Gastroesophageal sphincter (tissue), 4 donors: ENCODE measurements around the gene C2CD5. TPM values are rescaled to one million over a fixed set of nuclear protein-coding genes. Genes with fewer than 3 reads are reported as not detected.

Source experiments
- ATAC-seq: fragments of 150-250 bp; one replicate; pipeline ENCODE4 v1.9.1; 2016; ENCODE audit warnings: mild to moderate bottlenecking, moderate library complexity
- H3K27ac ChIP-seq, 4 donors: fragments of 200-600 bp; sonication (generic) in 3 of 4; 1 replicate in 3 of 4; 2 replicates in 1 of 4; pipeline ENCODE4 v1.5.1; 2016 to 2019
- H3K27me3 ChIP-seq: fragments of 200-600 bp; sonication (generic); one replicate; pipeline ENCODE4 v1.5.1; 2019
- H3K36me3 ChIP-seq, 2 donors: fragments of 200-600 bp; sonication (generic); one replicate each; pipeline ENCODE4 v1.5.1; 2019; ENCODE audit warnings: control low read depth in 1 of 2
- H3K4me1 ChIP-seq, 3 donors: fragments of 200-600 bp; sonication (generic); 1 replicate in 2 of 3; 2 replicates in 1 of 3; pipeline ENCODE4 v1.5.1; 2016 to 2019; ENCODE audit warnings: control low read depth in 2 of 3
- H3K4me3 ChIP-seq, 2 donors: fragments of 200-600 bp; sonication (generic); one replicate each; pipeline ENCODE4 v1.5.1; 2019; ENCODE audit warnings: mild to moderate bottlenecking in 1 of 2, moderate library complexity in 1 of 2
- H3K9me3 ChIP-seq, 3 donors: fragments of 200-600 bp; sonication (generic); one replicate each; pipeline ENCODE4 v1.5.1; 2017 to 2019; ENCODE audit warnings: control low read depth in 2 of 3
- CTCF ChIP-seq, 4 experiments: fragments of 200-600 bp in 2 of 4; fragments of 450-650 bp in 2 of 4; sonication (generic) in 1 of 4; IDR thresholded peaks; one replicate each; pipeline ENCODE4 v1.5.1; 2017 to 2019; ENCODE audit warnings: antibody characterized with exemption in 4 of 4, mild to moderate bottlenecking in 2 of 4, moderate library complexity in 2 of 4
- EP300 ChIP-seq: sonication (generic); formaldehyde crosslinking; IDR thresholded peaks from one replicate; pipeline ENCODE4 v1.6.1; 2017; ENCODE audit warnings: antibody characterized with exemption, mild to moderate bottlenecking
- POLR2A ChIP-seq, 2 donors: fragments of 450-650 bp; IDR thresholded peaks; one replicate each; pipeline ENCODE4 v1.6.1; 2017; ENCODE audit warnings: antibody characterized with exemption in 2 of 2, mild to moderate bottlenecking in 2 of 2, moderate library complexity in 1 of 2
- POLR2AphosphoS5 ChIP-seq: sonication (generic); formaldehyde crosslinking; IDR thresholded peaks from one replicate; pipeline ENCODE4 v1.6.1; 2017; ENCODE audit warnings: antibody characterized with exemption
- WGBS, 2 donors: methylation state at CpG; one replicate each; pipeline ENCODE4 v1.1.5; 2018; ENCODE audit warnings: low coverage in 1 of 2; 5-methylcytosine and 5-hydroxymethylcytosine counted together
- total RNA-seq, 4 donors: library from RNA; depleted of rRNA; stranded (reverse); fragments of >200 nt; gene quantifications; one replicate each; pipeline ENCODE4 v1.1.0, GENCODE V29; 2016

C2CD5 gene
- total RNA-seq, 4 donors from 2014 or later = 18.9 to 72.8 (median 31.7) TPM

GRCh38 chr12:22577667-22578066, 33.3 kb upstream of the C2CD5 start:
- no peak for ATAC-seq
- TF ChIP-seq POLR2A (IDR thresholded peaks at IDR 0.05) (no peak), POLR2AphosphoS5 (no peak)
- no peak overlapping the region for H3K4me3 ChIP-seq

GRCh38 chr12:22576473-22576872, 32.1 kb upstream of the C2CD5 start:
- ATAC-seq = no peak
- TF ChIP-seq EP300 = no peak
- TF ChIP-seq POLR2A (IDR thresholded peaks at IDR 0.05) = no peak
- no peak for TF ChIP-seq CTCF (IDR thresholded peaks at IDR 0.05)
- TF ChIP-seq POLR2AphosphoS5 = no peak
- H3K27me3 ChIP-seq = no peaks in the 10 kb centered on the region
- H3K9me3 ChIP-seq = no peaks in the 10 kb centered on the region
- no peak overlapping the region for H3K27ac ChIP-seq
- H3K4me3 ChIP-seq = no peak overlapping the region
- WGBS, 2 donors = 71 to 81% methylated on average over 2 of the region's 2 CpGs
- no peaks in the 10 kb centered on the region for H3K4me1 ChIP-seq
- H3K36me3 ChIP-seq = no peaks in the 10 kb centered on the region

More at GRCh38 chr12:22577667-22578066, 33.3 kb upstream of the C2CD5 start:
- Histone ChIP-seq H3K4me1 (no peaks in the 10 kb centered on the region), H3K36me3 (no peaks in the 10 kb centered on the region), H3K27me3 (no peaks in the 10 kb centered on the region), H3K27ac (no peak overlapping the region), H3K9me3 (no peaks in the 10 kb centered on the region)
- WGBS, 2 donors = 56 to 100% methylated on average over 1 of the region's 1 CpG

DNA sequence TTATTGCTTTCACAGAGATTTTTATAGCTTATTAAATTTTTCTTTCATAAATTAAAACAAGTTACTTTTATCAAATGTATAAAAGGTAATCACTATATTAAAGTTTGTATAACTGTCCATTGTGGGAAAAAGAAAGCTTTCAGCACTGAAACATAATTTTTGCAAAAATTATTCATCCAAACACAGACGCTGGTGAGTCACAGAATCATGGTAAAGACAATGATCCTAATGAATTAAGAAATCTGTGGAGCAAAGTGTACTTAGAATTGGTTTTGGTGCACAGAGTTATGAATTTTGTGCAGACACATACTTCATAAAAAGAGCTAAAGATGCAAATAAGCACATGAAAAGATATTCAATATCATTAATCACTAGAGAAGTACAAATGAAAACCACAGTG, 31.7 kb upstream of the C2CD5 start:
- Histone ChIP-seq H3K4me1 (no peaks in the 10 kb centered on the region), H3K9me3 (no peaks in the 10 kb centered on the region), H3K4me3 (no peak overlapping the region), H3K36me3 (no peaks in the 10 kb centered on the region), H3K27ac (no peak overlapping the region), H3K27me3 (no peaks in the 10 kb centered on the region)
- 86 to 96% methylated on average over 1 of the region's 1 CpG for WGBS, 2 donors
- TF ChIP-seq POLR2A (IDR thresholded peaks at IDR 0.05) = no peak
- no peak for TF ChIP-seq EP300
- TF ChIP-seq POLR2AphosphoS5 = no peak
- no peak for TF ChIP-seq CTCF (IDR thresholded peaks at IDR 0.05)
- ATAC-seq = no peak

DNA sequence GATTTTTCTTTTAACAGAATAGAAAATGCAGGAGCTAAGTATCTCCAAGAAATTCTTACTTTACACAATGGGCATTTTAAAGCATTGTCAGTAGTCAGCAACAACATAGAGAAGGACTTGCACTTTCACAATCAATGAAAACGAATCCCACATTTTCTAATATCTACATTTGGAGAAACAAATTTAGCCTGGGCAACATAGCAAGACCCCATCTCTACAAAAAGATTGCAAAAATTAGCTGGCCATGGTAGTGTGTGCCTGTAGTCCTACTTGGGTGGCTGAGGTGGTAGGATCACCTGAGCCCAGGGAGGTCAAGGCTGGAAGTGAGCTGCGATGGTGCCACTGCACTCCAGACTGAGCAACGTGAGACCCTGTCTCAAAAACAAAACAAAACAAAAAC, 30.6 kb upstream of the C2CD5 start:
- WGBS, 2 donors = 91% methylated on average over 3 of the region's 3 CpGs
- Histone ChIP-seq H3K4me3 (no peak overlapping the region), H3K27ac (no peak overlapping the region), H3K27me3 (no peaks in the 10 kb centered on the region), H3K4me1 (no peaks in the 10 kb centered on the region), H3K36me3 (no peaks in the 10 kb centered on the region), H3K9me3 (no peaks in the 10 kb centered on the region)
- TF ChIP-seq EP300 (no peak), POLR2AphosphoS5 (no peak), CTCF (IDR thresholded peaks at IDR 0.05) (no peak), POLR2A (IDR thresholded peaks at IDR 0.05) (no peak)
- no peak for ATAC-seq

DNA sequence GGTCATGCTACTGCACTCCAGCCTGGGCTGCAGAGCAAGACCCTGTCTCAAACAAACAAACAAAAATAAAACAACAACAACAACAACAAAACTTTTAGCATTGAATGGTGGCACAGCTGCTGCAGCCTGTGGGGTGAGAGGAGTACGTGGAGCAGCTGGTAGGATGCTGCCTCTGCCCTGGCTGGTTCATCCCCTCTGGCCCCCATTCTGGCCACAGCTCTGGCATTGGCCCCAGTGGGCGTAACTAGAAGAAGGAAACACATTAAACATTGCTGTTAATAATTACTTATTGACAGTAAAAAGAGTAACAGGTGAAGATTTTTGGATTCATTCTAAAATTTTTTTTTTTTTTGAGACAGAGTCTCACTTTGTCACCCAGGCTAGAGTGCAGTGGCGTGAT, 28.8 kb upstream of the C2CD5 start:
- Histone ChIP-seq H3K4me1 (no peaks in the 10 kb centered on the region), H3K36me3 (no peaks in the 10 kb centered on the region), H3K9me3 (no peaks in the 10 kb centered on the region), H3K4me3 (no peak overlapping the region), H3K27ac (no peak overlapping the region), H3K27me3 (no peaks in the 10 kb centered on the region)
- ATAC-seq = no peak
- no peak for TF ChIP-seq CTCF (IDR thresholded peaks at IDR 0.05)
- no peak for TF ChIP-seq EP300
- no peak for TF ChIP-seq POLR2AphosphoS5
- TF ChIP-seq POLR2A (IDR thresholded peaks at IDR 0.05) = no peak
- 77 to 86% methylated on average over 3 of the region's 3 CpGs for WGBS, 2 donors

- Histone ChIP-seq H3K36me3 (no peaks in the 10 kb centered on the region), H3K9me3 (no peaks in the 10 kb centered on the region), H3K4me1 (no peaks in the 10 kb centered on the region), H3K27me3 (no peaks in the 10 kb centered on the region), H3K4me3 (no peak overlapping the region), H3K27ac (no peak overlapping the region)
- TF ChIP-seq CTCF (IDR thresholded peaks at IDR 0.05) (no peak), POLR2A (IDR thresholded peaks at IDR 0.05) (no peak), EP300 (no peak)
- ATAC-seq = no peak
Measured at GRCh38 chr12:22569253-22569652, 24.9 kb upstream of the C2CD5 start.
